ENCODE results near the gene CGRRF1. TPM values are rescaled to one million over a fixed set of nuclear protein-coding genes. Genes with fewer than 3 reads are reported as not detected.

CGRRF1 gene
- total RNA-seq, 2 experiments from 2014 or later: 9.6 to 10.0 TPM

GRCh38 chr14:54535126-54535525 lies 25.4 kb downstream of the CGRRF1 start:
- intact Hi-C loops (cut with micrococcal nuclease): no loop called here
- ATAC-seq (no peak), DNase-seq (no peak)
- Mint-ChIP-seq H3K4me3 (no peak overlapping the region), H3K4me1 (ENCODE audit: low read depth) (peaks cover 2% of the 10 kb centered on the region), H3K27ac (no peak overlapping the region), H3K36me3 (ENCODE audit: low read depth) (peaks cover 3% of the 10 kb centered on the region), H3K27me3 (no peaks in the 10 kb centered on the region), H3K9me3 (no peaks in the 10 kb centered on the region)
- POLR2A ChIA-PET: interaction anchor here (0.6 kb wide), 1 partner anchor 139 kb away, joined by 3 read pairs; no protein-coding TSS in a partner anchor
- TF ChIP-seq CTCF (IDR thresholded peaks at IDR 0.05): no peak
- CTCF ChIA-PET: interaction anchor here (1.0 kb wide), 1 partner anchor 297 kb away, joined by 3 read pairs; no protein-coding TSS in a partner anchor

GRCh38 chr14:54535646-54536045 lies 25.9 kb downstream of the CGRRF1 start:
- ChIA-PET POLR2A (interaction anchor here (0.6 kb wide), 1 partner anchor 138 kb away, joined by 3 read pairs; no protein-coding TSS in a partner anchor), CTCF (interaction anchor here (1.0 kb wide), 1 partner anchor 297 kb away, joined by 3 read pairs; no protein-coding TSS in a partner anchor)
- no peaks in the 10 kb centered on the region for H3K9me3 Mint-ChIP-seq
- no peak for TF ChIP-seq CTCF (IDR thresholded peaks at IDR 0.05)
- no peak overlapping the region for H3K27ac Mint-ChIP-seq
- H3K36me3 Mint-ChIP-seq (ENCODE audit: low read depth): peaks cover 3% of the 10 kb centered on the region
- intact Hi-C loops (cut with micrococcal nuclease): no loop called here
- DNase-seq (no peak), ATAC-seq (no peak)
- no peaks in the 10 kb centered on the region for H3K27me3 Mint-ChIP-seq
- H3K4me3 Mint-ChIP-seq: no peak overlapping the region
- peaks cover 2% of the 10 kb centered on the region for H3K4me1 Mint-ChIP-seq (ENCODE audit: low read depth)

GRCh38 chr14:54537651-54538050 lies 27.9 kb downstream of the CGRRF1 start:
- Mint-ChIP-seq H3K27ac (no peak overlapping the region), H3K4me3 (no peak overlapping the region), H3K4me1 (ENCODE audit: low read depth) (no peaks in the 10 kb centered on the region), H3K36me3 (ENCODE audit: low read depth) (peaks cover 3% of the 10 kb centered on the region), H3K9me3 (no peaks in the 10 kb centered on the region), H3K27me3 (no peaks in the 10 kb centered on the region)
- no peak for ATAC-seq
- CTCF ChIA-PET: no interaction called here
- POLR2A ChIA-PET: interaction anchor here (1.2 kb wide), 1 partner anchor 30 kb away, joined by 5 read pairs; no protein-coding TSS in a partner anchor
- intact Hi-C loops (cut with micrococcal nuclease): no loop called here
- DNase-seq: no peak
- no peak for TF ChIP-seq CTCF (IDR thresholded peaks at IDR 0.05)

DNA sequence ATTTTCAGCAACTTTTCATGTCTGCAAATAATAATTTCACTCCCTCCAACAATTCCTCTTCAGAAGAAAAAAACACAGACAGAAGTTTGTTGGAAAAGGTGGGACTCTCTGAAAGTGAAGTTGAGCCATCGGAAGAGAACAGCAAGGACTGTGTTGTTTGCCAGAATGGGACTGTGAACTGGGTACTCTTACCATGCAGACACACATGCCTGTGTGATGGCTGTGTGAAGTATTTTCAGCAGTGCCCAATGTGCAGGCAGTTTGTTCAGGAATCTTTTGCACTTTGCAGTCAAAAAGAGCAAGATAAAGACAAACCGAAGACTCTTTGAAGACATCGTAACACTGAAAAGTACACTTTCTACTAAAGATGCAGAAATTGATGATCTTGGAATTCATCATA lies 28.3 kb downstream of the CGRRF1 start:
- ATAC-seq (no peak), DNase-seq (no peak)
- no peak for TF ChIP-seq CTCF (IDR thresholded peaks at IDR 0.05)
- no peak overlapping the region for H3K27ac Mint-ChIP-seq
- H3K9me3 Mint-ChIP-seq: no peaks in the 10 kb centered on the region
- ChIA-PET POLR2A (no interaction called here), CTCF (no interaction called here)
- no peaks in the 10 kb centered on the region for H3K27me3 Mint-ChIP-seq
- intact Hi-C loops (cut with micrococcal nuclease): no loop called here
- peaks cover 3% of the 10 kb centered on the region for H3K36me3 Mint-ChIP-seq (ENCODE audit: low read depth)
- H3K4me1 Mint-ChIP-seq (ENCODE audit: low read depth): no peaks in the 10 kb centered on the region
- no peak overlapping the region for H3K4me3 Mint-ChIP-seq

- no peak overlapping the region for H3K4me3 Mint-ChIP-seq
- H3K9me3 Mint-ChIP-seq: no peaks in the 10 kb centered on the region
- no peak for DNase-seq
- no peak overlapping the region for H3K27ac Mint-ChIP-seq
- no peaks in the 10 kb centered on the region for H3K27me3 Mint-ChIP-seq
- intact Hi-C loops (cut with micrococcal nuclease): no loop called here
- peaks cover 1% of the 10 kb centered on the region for H3K36me3 Mint-ChIP-seq (ENCODE audit: low read depth)
- CTCF ChIA-PET: interaction anchor here (1.5 kb wide), 1 partner anchor 10 kb away, joined by 5 read pairs; no protein-coding TSS in a partner anchor
- TF ChIP-seq CTCF (IDR thresholded peaks at IDR 0.05): no peak
- ATAC-seq: no peak
- no peaks in the 10 kb centered on the region for H3K4me1 Mint-ChIP-seq (ENCODE audit: low read depth)
- POLR2A ChIA-PET: interaction anchor here (0.5 kb wide), 1 partner anchor 1038 kb away, joined by 3 read pairs; no protein-coding TSS in a partner anchor
Observed at GRCh38 chr14:54547583-54547982, 37.9 kb downstream of the CGRRF1 start.

All from activated CD8-positive, alpha-beta T cell treated with anti-CD3 and anti-CD28 coated beads for 36 hours (primary cell).